Cardiac muscle cell (in vitro differentiated cells and primary cell): ENCODE data around the gene IMPG1. TPM values are rescaled to one million over a fixed set of nuclear protein-coding genes. Genes with fewer than 3 reads are reported as not detected.
A peak's percentile ranks its signal among the peaks of the same experiment; 100 is the strongest.

Source experiments
- DNase-seq, 2 donors: peaks; one replicate each; pipeline versions ENCODE4 v3.0.0 to v3.0.0-alpha.2; 2010 to 2017; ENCODE audit warnings: low read depth in 1 of 2, low spot score in 1 of 2
- H3K27ac ChIP-seq: fragments of 200-600 bp; sonication (generic); 2 replicates; pipeline ENCODE4 v1.5.1; 2016
- H3K27me3 ChIP-seq: fragments of 200-600 bp; sonication (generic); 2 replicates; pipeline ENCODE4 v1.6.0; 2016; ENCODE audit warnings: control low read depth
- H3K36me3 ChIP-seq: fragments of 200-600 bp; sonication (generic); 2 replicates; pipeline ENCODE4 v1.5.1; 2016; ENCODE audit warnings: control low read depth
- H3K4me1 ChIP-seq: fragments of 200-600 bp; sonication (generic); 2 replicates; pipeline ENCODE4 v1.8.1; 2017; ENCODE audit warnings: low read depth, mild to moderate bottlenecking, mixed run types
- H3K4me3 ChIP-seq: fragments of 200-600 bp; sonication (generic); 2 replicates; pipeline ENCODE4 v1.5.1; 2016; ENCODE audit warnings: mild to moderate bottlenecking
- H3K9me3 ChIP-seq: fragments of 200-600 bp; sonication (generic); 2 replicates; pipeline ENCODE4 v1.5.1; 2017; ENCODE audit warnings: low read depth, mild to moderate bottlenecking, control low read depth
- polyA plus RNA-seq: library from polyadenylated mRNA; unstranded; fragments of >200 nt; fragmentation: Nextera tagmentation; extraction: Ambion mirVana; gene quantifications from 2 replicates; pipeline ENCODE4 v1.2.1, GENCODE V29; 2016
- total RNA-seq: library from RNA; depleted of rRNA; stranded (reverse); fragments of >200 nt; gene quantifications from 2 replicates; pipeline ENCODE4 v1.2.3, GENCODE V29; 2016
- TF ChIP-seq, protein P1 (sequence below): IDR thresholded peaks from 2 replicates; pipeline ENCODE4 v1.5.1; 2012; ENCODE audit warnings: low read depth, mild to moderate bottlenecking, low read length

The IMPG1 gene
- total and polyA plus RNA-seq, 2 experiments from 2014 or later, result 0.71 to 0.84 TPM

DNA sequence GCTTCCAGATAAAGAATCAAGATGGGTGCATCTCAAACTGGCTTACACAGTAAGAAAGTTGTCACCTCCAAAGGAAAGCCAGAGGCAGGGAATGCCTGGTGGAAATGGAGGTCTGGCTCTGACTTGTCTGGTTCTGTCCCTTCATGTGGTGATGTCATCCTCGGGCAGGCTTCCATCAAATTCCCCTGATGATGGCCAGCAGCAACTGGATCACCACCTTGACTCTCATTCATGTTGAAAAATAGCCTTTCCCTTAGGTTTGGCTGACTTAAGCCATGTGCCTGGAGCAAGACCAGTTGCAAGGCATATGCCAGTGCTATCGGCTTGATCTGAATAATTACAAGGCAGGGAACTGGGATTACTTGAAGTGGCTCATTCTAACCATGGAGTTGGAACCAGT, 28.8 kb downstream of the IMPG1 start:
- H3K4me1 ChIP-seq, result no peaks in the 10 kb centered on the region
- DNase-seq, result no peak
- H3K27ac ChIP-seq, result no peak overlapping the region
- H3K36me3 ChIP-seq, result no peaks in the 10 kb centered on the region
- no peaks in the 10 kb centered on the region for H3K27me3 ChIP-seq
- TF ChIP-seq, protein P1, sequence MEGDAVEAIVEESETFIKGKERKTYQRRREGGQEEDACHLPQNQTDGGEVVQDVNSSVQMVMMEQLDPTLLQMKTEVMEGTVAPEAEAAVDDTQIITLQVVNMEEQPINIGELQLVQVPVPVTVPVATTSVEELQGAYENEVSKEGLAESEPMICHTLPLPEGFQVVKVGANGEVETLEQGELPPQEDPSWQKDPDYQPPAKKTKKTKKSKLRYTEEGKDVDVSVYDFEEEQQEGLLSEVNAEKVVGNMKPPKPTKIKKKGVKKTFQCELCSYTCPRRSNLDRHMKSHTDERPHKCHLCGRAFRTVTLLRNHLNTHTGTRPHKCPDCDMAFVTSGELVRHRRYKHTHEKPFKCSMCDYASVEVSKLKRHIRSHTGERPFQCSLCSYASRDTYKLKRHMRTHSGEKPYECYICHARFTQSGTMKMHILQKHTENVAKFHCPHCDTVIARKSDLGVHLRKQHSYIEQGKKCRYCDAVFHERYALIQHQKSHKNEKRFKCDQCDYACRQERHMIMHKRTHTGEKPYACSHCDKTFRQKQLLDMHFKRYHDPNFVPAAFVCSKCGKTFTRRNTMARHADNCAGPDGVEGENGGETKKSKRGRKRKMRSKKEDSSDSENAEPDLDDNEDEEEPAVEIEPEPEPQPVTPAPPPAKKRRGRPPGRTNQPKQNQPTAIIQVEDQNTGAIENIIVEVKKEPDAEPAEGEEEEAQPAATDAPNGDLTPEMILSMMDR, result no peak
- H3K4me3 ChIP-seq, result no peak overlapping the region
- no peaks in the 10 kb centered on the region for H3K9me3 ChIP-seq

DNA sequence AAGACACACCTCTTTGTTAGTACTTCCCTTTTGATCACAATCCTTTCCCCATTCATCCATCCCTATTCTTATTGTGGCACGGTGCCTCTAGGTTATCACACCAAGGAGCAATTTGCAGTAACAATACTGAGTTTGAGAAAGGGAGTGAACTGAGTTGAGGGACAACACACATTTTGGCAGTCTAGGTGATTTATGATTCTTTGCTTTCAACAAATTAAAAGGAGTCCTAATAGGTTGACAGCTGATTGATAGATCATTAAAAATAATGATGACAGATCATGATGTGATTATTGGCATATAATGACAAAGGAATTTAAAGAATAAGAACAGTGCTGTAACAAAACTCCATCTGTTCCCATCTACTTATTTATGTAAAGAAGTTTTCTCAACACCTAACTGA, 36.7 kb downstream of the IMPG1 start:
- Histone ChIP-seq H3K4me3 (no peak overlapping the region), H3K4me1 (no peaks in the 10 kb centered on the region), H3K27me3 (no peaks in the 10 kb centered on the region), H3K9me3 (no peaks in the 10 kb centered on the region), H3K36me3 (no peaks in the 10 kb centered on the region), H3K27ac (no peak overlapping the region)
- TF ChIP-seq, protein P1, result no peak
- DNase-seq, result no peak

DNA sequence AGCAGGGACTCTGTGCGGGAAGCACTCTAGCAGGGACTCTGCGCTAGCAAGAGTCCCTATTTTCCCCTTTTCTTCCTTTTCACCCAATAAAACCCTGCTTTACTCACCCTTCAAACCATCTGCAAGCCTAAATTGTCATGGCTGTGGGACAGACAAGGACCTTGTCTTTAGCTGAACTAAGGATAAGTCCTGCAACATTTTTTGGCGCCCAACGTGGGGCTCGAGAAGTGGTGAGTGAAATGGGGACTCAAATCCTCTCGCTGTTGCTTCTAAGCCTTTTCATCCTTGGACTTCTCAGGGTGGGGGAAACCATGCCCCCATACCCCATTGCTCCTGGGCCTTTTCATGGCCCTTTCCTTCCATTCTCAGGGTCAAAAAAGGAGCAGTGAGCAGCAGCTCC, 46.4 kb downstream of the IMPG1 start:
- no peaks in the 10 kb centered on the region for H3K36me3 ChIP-seq
- TF ChIP-seq, protein P1, result no peak
- no peaks in the 10 kb centered on the region for H3K9me3 ChIP-seq
- no peaks in the 10 kb centered on the region for H3K4me1 ChIP-seq
- no peaks in the 10 kb centered on the region for H3K27me3 ChIP-seq
- no peak overlapping the region for H3K4me3 ChIP-seq
- no peak overlapping the region for H3K27ac ChIP-seq
- DNase-seq, result peak in 1 of 2 donors; percentile 2

DNA sequence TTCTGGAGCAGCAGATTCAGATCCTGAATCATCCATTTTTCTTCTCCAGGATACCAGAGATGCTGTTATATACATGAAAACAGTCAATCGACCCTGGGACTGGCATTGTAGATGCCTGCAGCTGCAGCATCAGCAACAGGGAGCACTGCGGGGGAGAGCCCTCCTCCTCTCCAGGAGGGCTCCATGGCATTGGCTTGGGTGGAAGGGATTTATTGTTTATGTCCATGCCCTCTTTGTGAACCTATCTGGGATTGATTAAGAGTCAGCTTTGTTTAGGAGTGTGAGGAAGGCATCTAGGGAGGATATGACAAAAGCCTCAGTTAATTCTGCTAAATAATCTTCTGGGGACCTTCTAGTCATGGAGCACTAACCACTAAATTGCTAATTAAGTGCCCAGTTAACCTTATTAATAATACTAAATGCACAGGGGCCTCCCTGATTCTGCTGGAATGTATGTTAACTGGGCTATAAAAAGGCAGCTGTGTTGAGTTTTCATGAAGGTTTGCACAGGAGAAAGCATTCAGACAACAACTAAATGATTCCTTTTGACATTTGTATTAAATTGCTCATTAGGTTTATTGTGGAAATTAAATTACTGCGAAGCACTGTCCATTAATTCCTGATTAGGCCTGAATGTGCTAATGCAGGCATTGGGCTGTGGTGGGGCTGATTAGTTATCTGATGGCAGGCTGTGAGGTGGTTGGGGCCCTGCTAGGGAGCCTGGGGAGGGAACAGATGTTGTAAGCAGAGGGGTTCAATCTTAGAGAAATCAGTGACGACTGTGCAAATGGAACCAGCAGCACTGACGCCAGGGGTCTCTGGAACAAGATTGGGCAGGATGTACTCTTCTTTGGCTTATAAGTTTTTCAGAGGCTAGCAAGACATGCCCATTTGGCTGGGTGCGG, 57.6 kb downstream of the IMPG1 start:
- TF ChIP-seq, protein P1, result no peak
- Histone ChIP-seq H3K4me3 (no peak overlapping the region), H3K27me3 (no peaks in the 10 kb centered on the region), H3K36me3 (no peaks in the 10 kb centered on the region), H3K9me3 (no peaks in the 10 kb centered on the region), H3K4me1 (no peaks in the 10 kb centered on the region), H3K27ac (no peak overlapping the region)
- DNase-seq, result no peak

DNA sequence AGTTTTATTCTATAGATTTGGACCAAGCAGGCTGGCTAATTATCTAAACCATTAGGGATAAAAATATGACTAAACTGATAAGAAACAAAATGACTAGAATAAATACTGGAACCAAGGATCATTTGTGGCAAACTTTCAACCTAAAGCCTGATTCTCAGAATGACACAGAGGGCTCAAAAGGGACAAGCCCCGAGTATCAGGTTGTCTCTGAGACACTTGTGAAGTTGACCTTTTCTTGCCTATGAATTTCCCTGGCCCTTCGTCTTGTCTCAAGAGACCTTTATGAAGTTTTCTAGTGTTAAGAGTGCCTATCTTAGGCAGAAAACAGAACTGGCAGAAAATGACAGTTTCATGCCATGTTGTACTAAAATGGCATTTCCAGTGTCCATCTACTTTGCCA, 68.3 kb downstream of the IMPG1 start:
- no peak for DNase-seq

More for the DNA sequence above, 68.3 kb downstream of the IMPG1 start:
- TF ChIP-seq, protein P1, result no peak
- H3K9me3 ChIP-seq, result no peaks in the 10 kb centered on the region
- H3K4me3 ChIP-seq, result no peak overlapping the region
- H3K4me1 ChIP-seq, result no peaks in the 10 kb centered on the region
- no peaks in the 10 kb centered on the region for H3K36me3 ChIP-seq
- H3K27ac ChIP-seq, result no peak overlapping the region
- no peaks in the 10 kb centered on the region for H3K27me3 ChIP-seq
